Prostate gland (tissue), 2 donors: ENCODE results near the gene HCFC1. TPM values are rescaled to one million over a fixed set of nuclear protein-coding genes. Genes with fewer than 3 reads are reported as not detected.
A peak's percentile ranks its signal among the peaks of the same experiment; 100 is the strongest.

Source experiments
- DNase-seq: peaks from one replicate; pipeline ENCODE4 v3.0.0-alpha.2; 2019; ENCODE audit warnings: low spot score
- H3K27ac ChIP-seq, 2 donors: fragments of 200-600 bp; sonication (generic); 2 replicates each; pipeline ENCODE4 v1.5.1; 2017 to 2019
- H3K27me3 ChIP-seq: fragments of 200-600 bp; sonication (generic); replicated peaks from 2 replicates; pipeline ENCODE4 v1.5.1; 2019; ENCODE audit not compliant: insufficient read depth
- H3K36me3 ChIP-seq, 2 donors: fragments of 200-600 bp; sonication (generic); 1 replicate in 1 of 2; 2 replicates in 1 of 2; pipeline versions ENCODE4 v1.5.1 to v1.8.1; 2017 to 2019
- H3K4me1 ChIP-seq: fragments of 200-600 bp; sonication (generic); replicated peaks from 2 replicates; pipeline ENCODE4 v1.5.1; 2019
- H3K4me3 ChIP-seq, 2 donors: fragments of 200-600 bp; sonication (generic); 2 replicates each; pipeline ENCODE4 v1.5.1; 2017 to 2019
- H3K9me3 ChIP-seq: fragments of 200-600 bp; sonication (generic); 2 replicates; pipeline ENCODE4 v1.5.1; 2017
- CTCF ChIP-seq, 4 experiments: fragments of 200-600 bp in 2 of 4; fragments of 450-650 bp in 2 of 4; sonication (generic) in 2 of 4; IDR thresholded peaks; 1 replicate in 3 of 4; 2 replicates in 1 of 4; pipeline ENCODE4 v1.5.1; 2016 to 2019; ENCODE audit warnings: antibody characterized with exemption in 4 of 4, mild to moderate bottlenecking in 2 of 4, moderate library complexity in 2 of 4
- POLR2A ChIP-seq: fragments of 450-650 bp; IDR thresholded peaks from one replicate; pipeline ENCODE4 v1.6.1; 2016; ENCODE audit warnings: antibody characterized with exemption, mild to moderate bottlenecking
- POLR2AphosphoS5 ChIP-seq: sonication (generic); formaldehyde crosslinking; IDR thresholded peaks from one replicate; pipeline ENCODE4 v1.6.1; 2017; ENCODE audit warnings: antibody characterized with exemption
- WGBS: methylation state at CpG from one replicate; pipeline ENCODE4 v1.1.5; 2018; 5-methylcytosine and 5-hydroxymethylcytosine counted together
- intact Hi-C: fragments of 100-400 bp; cut with DNase I; formaldehyde crosslinking; loops from one replicate; pipeline ENCODE4 v1.14.2; 2022
- total RNA-seq, 2 donors: library from RNA; depleted of rRNA; stranded (reverse); fragments of >200 nt; gene quantifications; one replicate each; pipeline ENCODE4 v1.1.0, GENCODE V29; 2016

HCFC1 gene
- total RNA-seq, 2 donors from 2014 or later, result 67.7 to 115 TPM

GRCh38 chrX:153955228-153955732, 16.3 kb downstream of the HCFC1 start:
- intact Hi-C loops, result no loop called here
- no peaks in the 10 kb centered on the region for H3K36me3 ChIP-seq

GRCh38 chrX:153954558-153955227, 16.9 kb downstream of the HCFC1 start:
- Histone ChIP-seq H3K4me1 (no peaks in the 10 kb centered on the region), H3K36me3 (no peaks in the 10 kb centered on the region), H3K27me3 (no peaks in the 10 kb centered on the region), H3K9me3 (no peaks in the 10 kb centered on the region), H3K4me3 (no peak overlapping the region), H3K27ac (no peak overlapping the region)
- no peak for TF ChIP-seq CTCF (IDR thresholded peaks at IDR 0.05)
- TF ChIP-seq POLR2AphosphoS5, result no peak
- TF ChIP-seq POLR2A, result no peak
- no peak for DNase-seq
- intact Hi-C loops, result no loop called here
- WGBS, result 91% methylated on average over 33 of the region's 44 CpGs

More at GRCh38 chrX:153955228-153955732, 16.3 kb downstream of the HCFC1 start:
- H3K9me3 ChIP-seq, result no peaks in the 10 kb centered on the region
- TF ChIP-seq POLR2A (no peak), POLR2AphosphoS5 (no peak), CTCF (IDR thresholded peaks at IDR 0.05) (no peak)
- no peak overlapping the region for H3K4me3 ChIP-seq
- WGBS, result 58% methylated on average over 2 of the region's 12 CpGs
- no peak overlapping the region for H3K27ac ChIP-seq
- H3K4me1 ChIP-seq, result no peaks in the 10 kb centered on the region
- no peaks in the 10 kb centered on the region for H3K27me3 ChIP-seq
- DNase-seq, result no peak

GRCh38 chrX:153953892-153954557, 17.6 kb downstream of the HCFC1 start:
- no peak for TF ChIP-seq POLR2AphosphoS5
- no peak for TF ChIP-seq CTCF (IDR thresholded peaks at IDR 0.05)
- no peak for TF ChIP-seq POLR2A
- Histone ChIP-seq H3K36me3 (no peaks in the 10 kb centered on the region), H3K4me3 (no peak overlapping the region), H3K4me1 (no peaks in the 10 kb centered on the region), H3K9me3 (no peaks in the 10 kb centered on the region), H3K27ac (peak overlapping the region; percentile 53), H3K27me3 (no peaks in the 10 kb centered on the region)
- intact Hi-C loops, result no loop called here
- no peak for DNase-seq
- WGBS, result 67% methylated on average over 19 of the region's 33 CpGs

- H3K4me1 ChIP-seq, result no peaks in the 10 kb centered on the region
- no peak overlapping the region for H3K4me3 ChIP-seq
- H3K27me3 ChIP-seq, result no peaks in the 10 kb centered on the region
- intact Hi-C loops, result no loop called here
- TF ChIP-seq CTCF (IDR thresholded peaks at IDR 0.05) (peak; percentile 84 to 95 (median 94)), POLR2AphosphoS5 (peak; percentile 52), POLR2A (no peak)
- H3K27ac ChIP-seq, result peak overlapping the region; percentile 53
- DNase-seq, result peak; percentile 28
- no peaks in the 10 kb centered on the region for H3K9me3 ChIP-seq
- no peaks in the 10 kb centered on the region for H3K36me3 ChIP-seq
- 50% methylated on average over 6 of the region's 33 CpGs for WGBS
Observed at GRCh38 chrX:153953342-153953830, 18.2 kb downstream of the HCFC1 start.
